Mesenteric fat pad (tissue), 1 donor: ENCODE results near the gene IER5L. TPM values are rescaled to one million over a fixed set of nuclear protein-coding genes. Genes with fewer than 3 reads are reported as not detected.
"Not testable (repeated sequence)": the region's sequence is repeated elsewhere in the genome, so short reads cannot be mapped to it uniquely, and the experiment has no call there.

ENCODE experiments used
- DNase-seq: peaks from one replicate; pipeline ENCODE4 v3.0.0-alpha.2; 2020; ENCODE audit warnings: low spot score
- total RNA-seq: library from RNA; stranded (reverse); fragmentation: NEBNext Ultra II Directional; extraction: Animal tissue kit (Norgen Biotek cat#: 25700); gene quantifications from one replicate; pipeline ENCODE4 v1.2.1, GENCODE V29; 2021
- donor health status: DM: yes; HTN: yes; CAD: no.

Gene IER5L
- total RNA-seq, 1 donor from 2014 or later, result 13.8 TPM

GRCh38 chr9:129203556-129203909 lies 25.5 kb upstream of the IER5L start:
- DNase-seq, result no peak

GRCh38 chr9:129202613-129203555 lies 24.8 kb upstream of the IER5L start:
- DNase-seq, result peak; percentile 96

GRCh38 chr9:129201866-129202265 lies 23.8 kb upstream of the IER5L start:
- no peak for DNase-seq

- no peak for DNase-seq
These were observed 23.2 kb upstream of the IER5L start for GRCh38 chr9:129201289-129201688.

- DNase-seq, result no peak
These were observed 22.2 kb upstream of the IER5L start for GRCh38 chr9:129200255-129200654.

GRCh38 chr9:129199044-129199435 lies 21.0 kb upstream of the IER5L start:
- DNase-seq, result no peak

GRCh38 chr9:129198319-129199043 lies 20.4 kb upstream of the IER5L start:
- no peak for DNase-seq

- DNase-seq, result no peak
These were observed 19.9 kb upstream of the IER5L start for GRCh38 chr9:129197978-129198318.

- not testable (repeated sequence) for DNase-seq
These were observed 19.0 kb upstream of the IER5L start for GRCh38 chr9:129197045-129197444.

- no peak for DNase-seq
These were observed 17.5 kb upstream of the IER5L start for GRCh38 chr9:129195606-129196005.

GRCh38 chr9:129194221-129194620 lies 16.2 kb upstream of the IER5L start:
- no peak for DNase-seq

GRCh38 chr9:129193655-129194054 lies 15.6 kb upstream of the IER5L start:
- no peak for DNase-seq

- DNase-seq, result no peak
These were observed 13.2 kb upstream of the IER5L start for GRCh38 chr9:129191234-129191633.

- DNase-seq, result not testable (repeated sequence)
These were observed 11.9 kb upstream of the IER5L start for GRCh38 chr9:129189971-129190370.

GRCh38 chr9:129187042-129187441 lies 9.0 kb upstream of the IER5L start:
- DNase-seq, result no peak

- DNase-seq, result no peak
These were observed 7.9 kb upstream of the IER5L start for GRCh38 chr9:129185991-129186390.

GRCh38 chr9:129185402-129185801 lies 7.3 kb upstream of the IER5L start:
- no peak for DNase-seq

- DNase-seq, result no peak
These were observed 6.6 kb upstream of the IER5L start for GRCh38 chr9:129184596-129185122.

GRCh38 chr9:129184219-129184524 lies 6.1 kb upstream of the IER5L start:
- DNase-seq, result no peak

GRCh38 chr9:129183495-129184218 lies 5.6 kb upstream of the IER5L start:
- no peak for DNase-seq

- no peak for DNase-seq
These were observed 4.8 kb upstream of the IER5L start for GRCh38 chr9:129182625-129183494.
